Gastroesophageal sphincter (tissue), 3 donors: ENCODE results near the gene PPRC1.

Experiments
- CTCF ChIP-seq, 4 experiments: fragments of 200-600 bp in 2 of 4; fragments of 450-650 bp in 2 of 4; sonication (generic) in 1 of 4; IDR thresholded peaks; one replicate each; pipeline ENCODE4 v1.5.1; 2017 to 2019; ENCODE audit warnings: antibody characterized with exemption in 4 of 4, mild to moderate bottlenecking in 2 of 4, moderate library complexity in 2 of 4
- EP300 ChIP-seq: sonication (generic); formaldehyde crosslinking; IDR thresholded peaks from one replicate; pipeline ENCODE4 v1.6.1; 2017; ENCODE audit warnings: antibody characterized with exemption, mild to moderate bottlenecking
- POLR2A ChIP-seq, 2 donors: fragments of 450-650 bp; IDR thresholded peaks; one replicate each; pipeline ENCODE4 v1.6.1; 2017; ENCODE audit warnings: antibody characterized with exemption in 2 of 2, mild to moderate bottlenecking in 2 of 2, moderate library complexity in 1 of 2
- POLR2AphosphoS5 ChIP-seq: sonication (generic); formaldehyde crosslinking; IDR thresholded peaks from one replicate; pipeline ENCODE4 v1.6.1; 2017; ENCODE audit warnings: antibody characterized with exemption

GRCh38 chr10:102113956-102114857, 18.6 kb upstream of the PPRC1 start:
- no peak for TF ChIP-seq CTCF (IDR thresholded peaks at IDR 0.05)
- TF ChIP-seq POLR2A (IDR thresholded peaks at IDR 0.05): no peak
- TF ChIP-seq POLR2AphosphoS5: no peak
- no peak for TF ChIP-seq EP300
